ENCODE data around the gene ARAP3.

Gene ARAP3

DNA sequence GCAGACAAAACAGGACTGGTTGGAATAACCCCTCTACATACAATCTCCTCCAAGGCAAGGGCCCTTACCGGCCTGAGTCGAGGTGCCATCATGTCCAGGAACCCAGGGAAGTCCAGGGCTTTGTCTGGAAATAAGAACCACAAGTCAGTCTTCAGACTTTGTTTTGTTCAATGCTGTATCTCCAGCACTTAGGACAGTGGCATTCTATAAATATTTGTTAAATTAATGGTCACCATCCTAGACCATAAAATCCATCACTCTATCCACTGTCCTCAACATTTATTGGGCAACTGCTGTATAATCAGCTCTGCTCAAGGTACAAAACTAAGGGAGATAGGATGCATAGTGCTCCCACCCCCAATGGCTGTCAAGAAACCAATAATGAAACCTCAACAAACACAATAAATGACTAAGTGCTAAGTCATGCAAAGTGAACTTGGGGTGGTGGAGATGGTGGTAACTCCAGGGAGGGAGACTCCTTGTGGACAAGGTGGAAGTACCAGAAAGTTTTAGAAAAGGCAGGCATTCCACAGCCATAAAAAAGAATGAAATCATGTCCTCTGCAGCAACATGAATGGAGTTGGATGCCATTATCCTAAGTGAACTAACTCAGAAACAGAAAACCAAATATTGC is 40.3 kb downstream of the ARAP3 start:
- peak; percentile 33 for ATAC-seq
- no peak for DNase-seq

- no peak for ATAC-seq
Observed at GRCh38 chr5:141640698-141641097, 41.3 kb downstream of the ARAP3 start.

GRCh38 chr5:141640051-141640415 is 42.0 kb downstream of the ARAP3 start:
- DNase-seq (no peak), ATAC-seq (no peak)

More at GRCh38 chr5:141640698-141641097, 41.3 kb downstream of the ARAP3 start:
- DNase-seq: no peak

- ATAC-seq: no peak
- no peak for DNase-seq
Observed at GRCh38 chr5:141639357-141640050, 42.5 kb downstream of the ARAP3 start.

GRCh38 chr5:141638771-141639170 is 43.3 kb downstream of the ARAP3 start:
- ATAC-seq (no peak), DNase-seq (no peak)

- ATAC-seq (peak; percentile 40), DNase-seq (peak; percentile 77)
Observed at GRCh38 chr5:141637767-141638419, 44.1 kb downstream of the ARAP3 start.

DNA sequence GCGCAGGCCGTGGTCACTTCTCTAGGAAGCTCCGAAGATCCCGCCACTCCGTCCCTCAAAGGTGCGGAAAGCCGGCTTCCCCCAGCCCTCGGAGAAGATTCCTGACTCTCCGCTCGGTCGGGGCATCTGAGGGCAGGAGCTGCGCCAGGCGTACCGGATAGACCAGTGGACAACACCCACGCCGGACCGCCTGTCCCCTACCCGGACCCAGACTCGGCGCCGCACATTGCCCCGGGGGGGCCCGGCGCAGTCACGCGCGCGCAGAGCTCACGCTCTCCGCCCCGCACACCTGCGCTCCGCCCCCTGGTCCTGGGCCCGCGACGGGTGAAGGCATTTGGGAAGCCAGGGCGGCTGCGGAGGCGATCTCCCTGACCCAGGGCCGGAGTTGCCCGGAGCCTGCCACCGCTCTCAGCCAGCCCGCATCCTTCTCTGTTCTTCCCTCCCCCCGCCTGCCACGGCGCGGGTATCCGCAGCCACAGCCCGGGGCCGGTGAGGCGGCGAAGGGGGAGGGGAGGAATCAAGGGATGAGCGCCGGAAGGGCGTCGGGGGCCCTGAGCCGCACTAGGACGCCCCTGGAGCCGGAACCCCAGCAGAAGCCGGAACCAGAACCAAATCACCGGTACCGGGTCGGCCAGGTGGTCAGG is 44.8 kb downstream of the ARAP3 start:
- peak; percentile 45 for ATAC-seq
- DNase-seq: peak; percentile 64

DNA sequence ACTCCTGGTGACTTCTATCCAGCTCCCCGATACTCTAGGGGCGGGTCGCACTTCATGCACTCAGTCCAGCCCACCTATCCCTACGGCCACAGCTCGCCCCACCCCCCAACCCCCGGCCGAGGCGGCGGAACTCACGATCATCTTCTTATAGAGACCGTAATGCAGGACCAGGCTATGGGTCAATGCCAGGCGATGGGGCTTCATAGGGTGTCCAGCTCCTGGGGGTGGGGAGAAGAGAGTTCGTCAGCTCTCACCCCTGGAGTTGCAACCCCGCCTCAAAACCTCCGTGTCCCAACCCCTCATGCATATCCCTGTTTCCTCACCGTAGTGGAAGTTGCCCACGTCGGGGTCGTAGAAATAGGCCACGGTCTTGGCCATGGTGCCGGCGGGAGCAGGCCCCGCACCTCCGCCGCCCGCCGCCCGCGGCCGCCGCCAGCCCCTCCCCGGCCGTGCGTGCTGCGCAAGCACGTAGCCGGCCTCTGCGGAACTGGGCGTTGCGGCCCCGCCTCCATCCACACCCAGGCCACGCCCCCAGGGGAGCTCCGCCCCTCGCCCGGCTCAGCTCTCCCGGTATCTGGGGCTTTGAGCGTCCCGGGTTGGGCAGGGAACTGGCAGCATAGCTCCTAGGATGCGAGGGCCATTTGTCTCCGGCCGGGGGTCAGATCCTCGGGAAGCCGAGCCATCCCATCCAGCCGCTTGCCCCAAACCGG is 45.5 kb downstream of the ARAP3 start, which contains the start of the genes HDAC3 and RELL2:
Gene HDAC3 (minus strand): TSS at position 437 of the 710 bp plus-strand sequence. CDS start 59 bp downstream, at position 378.
Gene RELL2 (plus strand): TSS at position 585 of the 710 bp plus-strand sequence. CDS start 1,229 bp downstream, outside the sequence.
- peak; percentile 87 for ATAC-seq
- peak; percentile 98 for DNase-seq

GRCh38 chr5:141636106-141636412 is 46.0 kb downstream of the ARAP3 start:
- DNase-seq: no peak
- no peak for ATAC-seq

- ATAC-seq: no peak
- DNase-seq: no peak
Observed at GRCh38 chr5:141635646-141636045, 46.4 kb downstream of the ARAP3 start.

DNA sequence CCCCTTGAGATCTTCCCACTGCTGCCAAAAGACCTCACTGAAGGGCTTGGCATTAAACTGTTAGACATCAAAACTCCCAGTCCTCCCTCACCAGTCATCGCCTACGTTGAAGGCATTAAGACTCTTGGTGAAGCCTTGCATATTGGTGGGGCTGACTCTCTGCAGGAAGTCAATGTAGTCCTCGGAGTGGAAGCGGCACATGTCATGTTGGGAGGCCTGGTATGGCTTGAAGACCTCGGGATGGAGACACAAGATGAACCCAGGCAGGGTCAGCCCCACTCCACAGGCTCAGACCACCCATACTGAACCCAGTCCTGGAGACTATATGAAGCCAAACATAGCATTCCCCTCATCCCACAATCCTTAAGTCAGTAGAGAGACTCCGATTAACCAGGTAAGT is 47.3 kb downstream of the ARAP3 start:
- no peak for DNase-seq
- no peak for ATAC-seq

- peak; percentile 28 for ATAC-seq
- DNase-seq: no peak
Observed at GRCh38 chr5:141633871-141634561, 48.0 kb downstream of the ARAP3 start.

- ATAC-seq (no peak), DNase-seq (no peak)
Observed at GRCh38 chr5:141632650-141633049, 49.4 kb downstream of the ARAP3 start.

DNA sequence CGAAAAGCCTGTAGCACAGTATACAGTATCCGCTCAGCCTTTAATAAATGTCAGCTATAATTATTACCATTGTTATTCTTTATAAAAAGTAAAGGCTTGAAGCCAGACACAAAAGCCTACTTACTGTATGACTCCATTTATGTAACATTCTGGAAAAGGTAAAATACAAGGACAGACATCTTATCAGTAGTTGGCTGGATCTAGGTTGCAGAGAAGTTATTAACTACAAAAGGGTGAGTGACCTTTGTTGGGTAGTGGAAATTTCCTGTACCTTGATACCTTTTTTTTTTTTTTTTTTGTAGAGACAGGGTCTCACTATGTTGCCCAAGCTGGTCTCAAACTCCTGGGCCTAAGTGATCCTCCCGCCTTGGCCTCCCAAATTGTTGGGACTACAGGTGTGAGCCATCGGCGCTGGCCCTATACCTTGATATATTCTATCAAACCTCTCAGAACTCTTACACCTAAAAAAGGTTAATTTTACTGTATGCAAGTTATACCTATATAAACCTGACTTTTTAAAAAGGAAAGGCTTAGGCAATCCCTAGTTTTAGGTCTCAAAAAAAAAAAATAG is 51.4 kb downstream of the ARAP3 start:
- DNase-seq: no peak
- no peak for ATAC-seq

DNA sequence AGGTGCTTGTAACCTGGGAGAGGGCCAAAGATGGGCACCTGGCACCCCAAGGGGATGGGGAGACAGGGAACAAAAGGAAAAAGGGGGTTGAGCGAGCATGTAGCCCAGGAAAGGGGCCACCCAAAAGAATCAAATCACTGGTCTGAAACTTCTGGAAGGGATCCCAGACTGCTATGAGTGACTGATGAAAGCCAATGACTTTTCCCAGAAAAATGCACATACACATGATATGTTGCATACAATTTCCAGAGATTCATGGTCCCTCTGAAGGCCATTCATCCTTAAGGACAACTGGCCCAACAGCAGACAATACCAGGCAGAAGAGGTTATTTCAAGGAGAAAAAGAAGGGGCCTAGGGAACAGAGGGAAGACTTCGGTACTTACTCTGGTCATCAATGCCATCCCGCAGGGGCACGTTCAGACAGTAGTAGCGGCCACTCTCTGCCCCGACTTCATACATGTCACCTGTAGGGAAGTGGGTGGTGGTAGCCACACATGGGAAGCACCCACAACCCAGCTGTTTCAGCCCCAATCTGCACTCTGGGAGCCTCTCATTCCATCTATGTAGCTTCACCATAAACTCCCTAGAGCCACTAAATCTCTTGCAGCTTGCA is 53.7 kb downstream of the ARAP3 start:
- DNase-seq: no peak

DNA sequence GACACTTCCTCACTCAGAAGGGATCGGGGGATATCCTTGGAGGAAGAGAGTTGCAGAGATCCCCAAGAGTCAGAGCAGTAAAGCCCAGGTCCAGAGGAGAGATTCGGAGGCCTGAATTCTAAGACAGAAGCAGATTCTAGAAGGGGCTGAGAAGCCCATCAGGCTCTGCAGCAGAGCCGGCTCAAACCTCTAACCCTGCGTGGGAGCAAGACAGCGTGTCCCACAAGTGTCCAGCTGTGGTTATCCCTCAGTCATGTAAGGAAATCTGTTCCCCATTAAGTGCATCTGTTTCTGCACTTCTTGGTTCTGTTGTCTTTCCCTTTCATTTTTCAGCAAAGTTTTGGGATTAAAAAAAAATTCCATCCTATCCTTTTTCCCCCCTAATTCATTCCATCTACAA is 58.4 kb downstream of the ARAP3 start:
- ATAC-seq (no peak), DNase-seq (no peak)

More for the DNA sequence above, 53.7 kb downstream of the ARAP3 start:
- no peak for ATAC-seq

- ATAC-seq (peak; percentile 26), DNase-seq (no peak)
Observed at GRCh38 chr5:141623186-141623585, 58.8 kb downstream of the ARAP3 start.

DNA sequence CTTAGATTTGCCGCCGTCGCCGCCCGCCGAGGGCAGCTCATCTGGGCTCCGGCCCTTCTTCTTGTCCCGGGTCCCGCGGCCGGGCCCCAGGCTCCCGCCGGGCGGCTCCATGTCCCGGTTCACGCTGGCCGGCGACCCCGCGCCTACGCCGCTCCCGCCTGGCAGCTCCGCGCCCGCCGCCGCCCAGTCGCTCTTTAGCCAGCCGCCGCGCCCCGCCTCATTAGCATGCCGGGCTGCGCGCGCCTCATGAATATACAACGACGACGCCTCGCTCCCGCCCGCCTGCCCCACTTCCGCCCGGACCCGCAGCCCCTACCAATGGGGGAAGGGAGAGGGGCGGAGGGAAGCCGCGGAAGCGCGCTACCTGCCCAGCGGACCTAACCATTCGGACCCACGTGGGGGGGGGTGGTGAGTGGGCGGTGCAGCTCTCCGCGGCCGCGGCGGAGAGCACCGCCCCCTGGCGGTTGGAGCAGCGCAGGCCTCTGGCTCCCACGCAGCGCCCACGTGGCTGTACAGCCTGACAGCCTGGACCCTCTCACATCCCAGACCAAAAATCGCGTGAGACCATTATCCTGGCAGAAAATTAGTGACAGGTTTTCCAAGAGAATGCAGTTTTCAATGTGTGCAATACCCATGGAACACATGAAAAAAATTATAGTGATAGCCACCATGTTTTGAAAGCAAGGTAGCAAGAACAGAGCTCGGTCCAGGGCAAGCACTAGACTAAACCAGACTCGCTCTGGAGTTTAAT is 63.1 kb downstream of the ARAP3 start, which contains the start of gene DIAPH1:
Gene DIAPH1 (minus strand): TSS at position 197 of the 751 bp plus-strand sequence. CDS start 86 bp downstream, at position 111.
- DNase-seq (peak; percentile 99), ATAC-seq (peak; percentile 92)

DNA sequence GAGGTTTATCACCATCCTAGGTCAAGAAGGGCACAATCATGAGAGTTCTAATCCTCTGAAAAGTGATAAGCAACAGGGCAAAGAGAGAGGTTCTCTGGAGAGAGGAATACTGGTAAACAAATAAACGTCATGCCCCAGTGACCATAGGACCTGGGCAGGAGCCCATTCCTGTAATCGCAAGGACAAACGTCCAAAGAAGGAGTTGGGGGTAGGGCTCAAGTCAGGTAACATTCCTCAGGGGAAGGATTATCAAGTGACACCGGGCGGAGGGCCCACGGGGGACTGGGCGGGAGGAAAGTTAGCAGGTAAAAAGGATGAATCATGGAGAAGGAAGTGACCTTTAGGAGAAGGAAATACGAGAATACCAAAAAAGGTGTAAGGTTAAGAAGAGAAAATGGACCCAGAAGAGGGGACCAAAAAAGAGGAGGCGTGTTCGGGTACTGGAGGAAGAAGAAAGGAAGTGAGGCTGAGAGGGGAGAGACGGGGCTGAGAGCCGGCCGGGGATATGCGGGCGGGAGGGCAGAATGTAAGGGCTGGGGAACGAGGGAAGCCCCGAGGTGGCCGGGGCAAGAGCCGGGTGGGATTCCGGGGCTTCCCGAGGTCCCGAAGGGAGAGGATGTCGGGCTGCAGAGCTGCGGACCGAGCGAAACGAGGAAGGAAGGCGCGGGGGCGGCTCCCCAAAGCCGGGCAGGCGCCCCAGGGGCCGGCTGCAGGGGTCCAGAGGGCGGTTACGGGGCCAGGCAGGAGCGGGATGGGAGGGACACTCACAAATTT is 63.8 kb downstream of the ARAP3 start:
- peak; percentile 75 for DNase-seq
- peak; percentile 20 for ATAC-seq
